ENCODE data around the gene CBX5.
"Not testable (repeated sequence)": the region's sequence is repeated elsewhere in the genome, so short reads cannot be mapped to it uniquely, and the experiment has no call there.

Gene CBX5

GRCh38 chr12:54279632-54280467, at the start of gene CBX5:
TSS of gene CBX5 (minus strand) at chr12:54280122. CDS start at chr12:54257650, 22,472 bp downstream.
- DNase-seq = peak; percentile 99

GRCh38 chr12:54328595-54329337, 48.8 kb upstream of the CBX5 start:
- no peak for DNase-seq

GRCh38 chr12:54325442-54326109, 45.7 kb upstream of the CBX5 start:
- not testable (repeated sequence) for DNase-seq

GRCh38 chr12:54324617-54325441, 44.9 kb upstream of the CBX5 start, which contains the start of gene COPZ1:
TSS of gene COPZ1 (plus strand) at chr12:54325131. CDS start at chr12:54325164, 33 bp downstream.
- DNase-seq = peak; percentile 91 to 93

GRCh38 chr12:54321363-54321762, 41.4 kb upstream of the CBX5 start:
- DNase-seq = no peak

GRCh38 chr12:54312309-54312708, 32.4 kb upstream of the CBX5 start:
- DNase-seq = not testable (repeated sequence)

- no peak for DNase-seq
Measured at GRCh38 chr12:54311051-54311450, 31.1 kb upstream of the CBX5 start.

GRCh38 chr12:54306925-54307741, 27.2 kb upstream of the CBX5 start:
- peak; percentile 36 to 53 for DNase-seq

- DNase-seq = no peak
Measured at GRCh38 chr12:54304187-54304810, 24.4 kb upstream of the CBX5 start.

- DNase-seq = no peak
Measured at GRCh38 chr12:54303640-54304039, 23.7 kb upstream of the CBX5 start.

GRCh38 chr12:54301428-54302048, 21.6 kb upstream of the CBX5 start:
- DNase-seq = no peak

GRCh38 chr12:54300732-54301427, 21.0 kb upstream of the CBX5 start, which contains the start of gene NFE2:
TSS of gene NFE2 (minus strand) at chr12:54301015. CDS start at chr12:54295248, 5,767 bp downstream.
- DNase-seq = peak; percentile 36 to 50

- no peak for DNase-seq
Measured at GRCh38 chr12:54300225-54300731, 20.4 kb upstream of the CBX5 start.

GRCh38 chr12:54299515-54300224, 19.7 kb upstream of the CBX5 start:
- no peak for DNase-seq

- DNase-seq = no peak
Measured at GRCh38 chr12:54298904-54299303, 19.0 kb upstream of the CBX5 start.

- DNase-seq = no peak
Measured at GRCh38 chr12:54296393-54297099, 16.6 kb upstream of the CBX5 start.

GRCh38 chr12:54294953-54295566, 15.1 kb upstream of the CBX5 start:
- no peak for DNase-seq
